Heart left ventricle (tissue), 16 donors: ENCODE data around the gene KANK4. TPM values are rescaled to one million over a fixed set of nuclear protein-coding genes. Genes with fewer than 3 reads are reported as not detected.

ENCODE experiments used
- ATAC-seq, 4 donors: fragments of 200-7000 bp; cut with Tn5 transposase; one replicate each; pipeline ENCODE4 v1.9.1; 2020 to 2022; ENCODE audit warnings: moderate library complexity in 4 of 4, mild to moderate bottlenecking in 3 of 4, moderate number of reproducible peaks in 1 of 4
- DNase-seq, 5 donors: peaks; one replicate each; pipeline ENCODE4 v3.0.0-alpha.2; 2020
- H3K27ac ChIP-seq, 12 donors: fragments of 200-600 bp; sonication (generic) in 4 of 12; one replicate each; pipeline versions ENCODE4 v1.5.0 to v1.8.0; 2016 to 2022; ENCODE audit warnings: mild to moderate bottlenecking in 2 of 12
- H3K27me3 ChIP-seq, 9 donors: fragments of 200-600 bp; sonication (generic) in 2 of 9; one replicate each; pipeline versions ENCODE4 v1.5.1 to v1.8.0; 2016 to 2022; ENCODE audit warnings: mild to moderate bottlenecking in 3 of 9
- H3K36me3 ChIP-seq, 9 donors: fragments of 200-600 bp; sonication (generic) in 2 of 9; one replicate each; pipeline versions ENCODE4 v1.5.0 to v1.8.0; 2018 to 2022; ENCODE audit warnings: mild to moderate bottlenecking in 2 of 9
- H3K4me1 ChIP-seq, 12 donors: fragments of 200-600 bp; sonication (generic) in 4 of 12; one replicate each; pipeline versions ENCODE4 v1.5.0 to v1.8.0; 2016 to 2022; ENCODE audit warnings: mild to moderate bottlenecking in 3 of 12
- H3K4me3 ChIP-seq, 12 donors: fragments of 200-600 bp; sonication (generic) in 4 of 12; one replicate each; pipeline versions ENCODE4 v1.5.0 to v1.8.0; 2017 to 2022; ENCODE audit warnings: mild to moderate bottlenecking in 9 of 12, moderate library complexity in 4 of 12
- H3K9me3 ChIP-seq, 12 donors: fragments of 200-600 bp; sonication (generic) in 4 of 12; one replicate each; pipeline versions ENCODE4 v1.5.0 to v1.8.0; 2016 to 2022; ENCODE audit warnings: mild to moderate bottlenecking in 1 of 12
- POLR2A ChIP-seq, 2 donors: fragments of 450-650 bp; IDR thresholded peaks; one replicate each; pipeline ENCODE4 v1.6.1; 2017; ENCODE audit warnings: antibody characterized with exemption in 2 of 2, mild to moderate bottlenecking in 2 of 2, moderate library complexity in 2 of 2
- WGBS, 4 donors: extraction: QIAGEN DNeasy Blood & Tissue Kit in 2 of 4; methylation state at CpG; one replicate each; pipeline versions ENCODE4 v1.1.5 to v1.1.7; 2013 to 2018; 5-methylcytosine and 5-hydroxymethylcytosine counted together
- intact Hi-C, 10 donors: fragments of 100-400 bp; cut with DNase I; formaldehyde crosslinking; loops; one replicate each; pipeline versions ENCODE4 v1.11.1 to v1.14.2; 2022
- polyA plus RNA-seq, 2 donors: library from polyadenylated mRNA; stranded (reverse); fragments of 200-250 nt; gene quantifications; one replicate each; pipeline ENCODE4 v1.2.3, GENCODE V29; 2013
- total RNA-seq, 9 donors: library from RNA; depleted of rRNA in 2 of 9; stranded (reverse); fragments of >200 nt in 2 of 9; fragmentation: NEBNext Ultra II Directional in 3 of 9; extraction: Animal tissue kit (Norgen Biotek cat#: 25700) in 3 of 9; gene quantifications; one replicate each; pipeline versions ENCODE4 v1.1.0 to v1.2.4, GENCODE V29; 2016 to 2023
- TF ChIP-seq, protein P1 (sequence below), 12 donors: fragments of 200-600 bp; sonication (generic) in 4 of 12; IDR thresholded peaks; one replicate each; pipeline versions ENCODE4 v1.5.0 to v1.8.0; 2018 to 2022; ENCODE audit warnings: antibody characterized with exemption in 12 of 12, mild to moderate bottlenecking in 5 of 12
- donor health status: ischemic (EF 13 %, LVEDD 7.1; RV severe dilation, severe dysfunction).
- donor health status: healthy with polysubstance abuse.
- donor health status: DM: no; HTN: yes; CAD: no.
- donor health status: DM: no; HTN: no; CAD: no.
- donor health status: ischemic (EF 25% LVEDD 6.9; RV normal size, moderate dysfunction).
- donor health status: ischemic (EF 25% LVEDD 5.7; RV mildly dilated, moderate dysfunction).
- donor health status: healthy.
- donor health status: DM: yes; HTN: yes; CAD: no.
- donor health status: ischemic (EF 35%, LVEDD 5.7; RV mildly dilated, moderate dysfunction).
- donor health status: nonischemic (EF 11% LVEDD 7.7; RV severe dilation, severe dysfunction).
- donor health status: DM: yes; HTN: yes; CAD: no.
- donor health status: PGD.
- donor health status: ischemic (EF 29% LVEDD 5.4; RV normal size, mild dysfunction).
- donor health status: nonischemic (EF 23%, LVEDD 6.1; RV moderate dilation, normal function).

The KANK4 gene
- total and polyA plus RNA-seq, 11 donors: 0.05 to 4.3 (median 0.15) TPM; not detected in 1

DNA sequence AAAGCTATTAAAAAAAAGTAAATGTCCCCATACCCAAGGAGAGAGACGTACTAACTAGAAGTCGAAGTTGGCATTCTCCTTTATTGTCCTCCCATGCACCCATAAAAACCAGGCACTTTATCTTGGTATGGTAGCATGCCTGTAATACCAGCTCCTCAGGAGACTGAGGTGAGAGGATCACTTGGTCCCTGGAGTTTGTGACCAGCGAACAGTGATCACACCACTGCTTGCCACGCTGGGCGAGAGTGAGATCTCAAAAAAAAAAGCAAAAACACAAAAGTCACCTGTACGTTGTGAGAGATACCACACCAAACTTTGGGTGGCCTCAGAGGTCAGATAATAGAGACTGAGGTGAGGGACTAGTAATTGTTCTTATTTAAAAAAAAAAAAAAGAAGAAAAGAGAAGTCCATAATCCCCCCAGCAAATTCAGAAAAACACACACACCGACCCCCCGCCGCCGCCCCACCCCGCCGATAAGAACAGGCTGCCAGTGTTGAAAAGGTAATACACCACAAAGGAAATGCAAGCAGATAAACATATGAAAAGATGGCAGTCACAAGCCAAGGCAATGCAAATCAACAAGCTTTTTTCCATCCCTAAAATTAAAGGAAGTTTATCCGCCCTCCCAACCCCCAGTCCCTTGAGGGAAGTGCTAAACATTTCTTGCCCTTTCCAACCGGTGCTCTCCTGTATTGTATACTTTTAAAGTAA is 121.0 kb downstream of the KANK4 start:
- ATAC-seq (no peak), DNase-seq (no peak)
- no peaks in the 10 kb centered on the region for H3K36me3 ChIP-seq
- H3K9me3 ChIP-seq: no peaks in the 10 kb centered on the region
- H3K4me3 ChIP-seq: no peak overlapping the region
- peaks cover 0 to 14% (median 0%) of the 10 kb centered on the region in 12 donors for H3K4me1 ChIP-seq
- intact Hi-C loops: no loop called here
- TF ChIP-seq, protein P1, sequence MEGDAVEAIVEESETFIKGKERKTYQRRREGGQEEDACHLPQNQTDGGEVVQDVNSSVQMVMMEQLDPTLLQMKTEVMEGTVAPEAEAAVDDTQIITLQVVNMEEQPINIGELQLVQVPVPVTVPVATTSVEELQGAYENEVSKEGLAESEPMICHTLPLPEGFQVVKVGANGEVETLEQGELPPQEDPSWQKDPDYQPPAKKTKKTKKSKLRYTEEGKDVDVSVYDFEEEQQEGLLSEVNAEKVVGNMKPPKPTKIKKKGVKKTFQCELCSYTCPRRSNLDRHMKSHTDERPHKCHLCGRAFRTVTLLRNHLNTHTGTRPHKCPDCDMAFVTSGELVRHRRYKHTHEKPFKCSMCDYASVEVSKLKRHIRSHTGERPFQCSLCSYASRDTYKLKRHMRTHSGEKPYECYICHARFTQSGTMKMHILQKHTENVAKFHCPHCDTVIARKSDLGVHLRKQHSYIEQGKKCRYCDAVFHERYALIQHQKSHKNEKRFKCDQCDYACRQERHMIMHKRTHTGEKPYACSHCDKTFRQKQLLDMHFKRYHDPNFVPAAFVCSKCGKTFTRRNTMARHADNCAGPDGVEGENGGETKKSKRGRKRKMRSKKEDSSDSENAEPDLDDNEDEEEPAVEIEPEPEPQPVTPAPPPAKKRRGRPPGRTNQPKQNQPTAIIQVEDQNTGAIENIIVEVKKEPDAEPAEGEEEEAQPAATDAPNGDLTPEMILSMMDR (IDR thresholded peaks at IDR 0.05): no peak
- TF ChIP-seq POLR2A (IDR thresholded peaks at IDR 0.05): no peak
- peaks cover 8 to 36% (median 22%) of the 10 kb centered on the region in 9 donors for H3K27me3 ChIP-seq
- 30 to 44% (median 39%) methylated on average over 14 of the region's 14 CpGs for WGBS, 4 donors
- H3K27ac ChIP-seq: no peak overlapping the region

- no peaks in the 10 kb centered on the region for H3K9me3 ChIP-seq
- no peak overlapping the region for H3K4me3 ChIP-seq
- H3K27ac ChIP-seq: no peak overlapping the region
- DNase-seq (no peak), ATAC-seq (no peak)
- no peaks in the 10 kb centered on the region for H3K36me3 ChIP-seq
- no peak for TF ChIP-seq POLR2A (IDR thresholded peaks at IDR 0.05)
- TF ChIP-seq, protein P1 (IDR thresholded peaks at IDR 0.05): no peak
- H3K27me3 ChIP-seq: peaks cover 8 to 36% (median 22%) of the 10 kb centered on the region in 9 donors
- H3K4me1 ChIP-seq: peaks cover 0 to 14% (median 0%) of the 10 kb centered on the region in 12 donors
- intact Hi-C loops: no loop called here
- WGBS, 4 donors: 77 to 84% (median 80%) methylated on average over 17 of the region's 17 CpGs
Measured at GRCh38 chr1:62196086-62196690, 123.0 kb downstream of the KANK4 start.

DNA sequence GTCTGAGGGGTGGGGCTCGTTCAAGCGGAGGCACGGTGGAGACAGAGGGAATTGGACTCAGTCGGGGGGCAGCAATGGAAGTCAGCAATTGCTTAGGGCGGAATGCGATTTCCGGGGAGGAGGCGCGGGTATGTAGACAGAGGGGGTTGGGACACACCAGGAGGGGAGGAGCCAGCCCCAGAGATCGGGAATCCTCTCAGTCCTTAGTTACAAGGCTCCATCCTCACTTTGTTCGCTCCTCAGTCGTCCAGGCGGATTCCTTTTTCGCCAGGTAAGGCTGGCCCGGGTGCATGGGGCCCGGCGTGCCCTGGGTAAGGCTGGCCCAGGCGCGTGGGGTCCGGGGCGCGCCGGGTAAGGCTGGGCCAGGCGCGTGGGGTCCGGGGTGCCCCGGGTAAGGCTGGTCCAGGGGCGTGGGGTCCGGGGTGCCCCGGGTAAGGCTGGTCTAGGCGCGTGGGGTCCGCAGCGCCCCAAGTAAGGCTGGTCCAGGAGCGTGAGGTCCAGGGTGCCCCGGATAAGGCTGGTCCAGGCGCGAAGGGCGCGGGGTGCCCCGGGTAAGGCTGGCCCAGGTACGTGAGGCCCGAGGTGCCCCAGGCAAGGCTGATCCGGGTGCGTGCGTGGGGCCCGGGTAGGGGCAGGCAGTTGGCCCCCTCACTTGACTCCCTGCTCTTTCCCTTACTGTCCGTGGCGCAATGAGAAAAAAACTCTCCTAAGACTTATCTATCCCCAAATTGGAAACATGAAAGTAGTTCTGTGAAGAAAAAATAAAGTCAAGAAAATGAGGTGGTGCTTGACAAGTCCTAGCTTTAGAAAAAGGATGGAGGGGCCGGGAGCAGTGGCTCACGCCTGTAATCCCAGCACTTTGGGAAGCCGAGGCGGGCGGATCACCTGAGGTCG is 124.3 kb downstream of the KANK4 start, which contains the start of gene L1TD1:
Gene L1TD1, plus strand, starts transcription at position 199 of the 894 bp plus-strand sequence. CDS start 11,780 bp downstream, outside the sequence.
- Histone ChIP-seq H3K27ac (no peak within 1 kb of the TSS), H3K27me3 (peaks cover 8 to 36% (median 22%) of the 10 kb centered on the region in 9 donors), H3K36me3 (no peaks in the 10 kb centered on the region), H3K4me1 (peaks cover 0 to 14% (median 0%) of the 10 kb centered on the region in 12 donors), H3K4me3 (peak within 1 kb of the TSS in 2 of 12 donors; percentile 17 to 19), H3K9me3 (no peaks in the 10 kb centered on the region)
- WGBS, 4 donors: 8 to 19% (median 17%) methylated on average over 37 to 55 of the region's 55 CpGs
- ATAC-seq (peak in 1 of 4 donors; percentile 51), DNase-seq (no peak)
- TF ChIP-seq, protein P1 (IDR thresholded peaks at IDR 0.05): no peak
- TF ChIP-seq POLR2A (IDR thresholded peaks at IDR 0.05): no peak
- intact Hi-C loops: no loop called here
